T-helper 22 cell (primary cell): ENCODE measurements around the gene OR1L8.

Source experiments
- DNase-seq: peaks from one replicate; pipeline ENCODE4 v3.0.0-alpha.2; 2020; ENCODE audit warnings: low read depth

OR1L8 gene

GRCh38 chr9:122518226-122518625 lies 65.0 kb downstream of the OR1L8 start:
- no peak for DNase-seq
